Ovary (tissue), 10 donors: ENCODE measurements around the gene ZNF717. TPM values are rescaled to one million over a fixed set of nuclear protein-coding genes. Genes with fewer than 3 reads are reported as not detected.
"Not testable (repeated sequence)": the region's sequence is repeated elsewhere in the genome, so short reads cannot be mapped to it uniquely, and the experiment has no call there.

ENCODE experiments used
- DNase-seq, 5 donors: peaks; one replicate each; pipeline ENCODE4 v3.0.0-alpha.2; 2019 to 2020
- H3K27ac ChIP-seq, 2 donors: fragments of 200-600 bp; one replicate each; pipeline versions ENCODE4 v1.5.1 to v1.8.0; 2019 to 2022
- H3K27me3 ChIP-seq: fragments of 200-600 bp; one replicate; pipeline ENCODE4 v1.8.0; 2022
- H3K36me3 ChIP-seq: fragments of 200-600 bp; sonication (generic); one replicate; pipeline ENCODE4 v1.5.1; 2019
- H3K4me1 ChIP-seq: one replicate; pipeline ENCODE4 v1.8.1; 2013; ENCODE audit warnings: mild to moderate bottlenecking, moderate library complexity; ENCODE audit not compliant: insufficient read depth
- H3K4me3 ChIP-seq: fragments of 200-600 bp; sonication (generic); one replicate; pipeline ENCODE4 v1.5.1; 2017
- H3K9me3 ChIP-seq, 2 donors: fragments of 200-600 bp in 1 of 2; sonication (generic) in 1 of 2; one replicate each; pipeline versions ENCODE4 v1.5.1 to v1.8.1; 2013 to 2019; ENCODE audit warnings: mild to moderate bottlenecking in 1 of 2, moderate library complexity in 1 of 2
- CTCF ChIP-seq, 3 donors: fragments of 450-650 bp in 2 of 3; fragments of 200-600 bp in 1 of 3; IDR thresholded peaks; one replicate each; pipeline versions ENCODE4 v1.5.1 to v1.8.0; 2016 to 2022; ENCODE audit warnings: antibody characterized with exemption in 3 of 3, mild to moderate bottlenecking in 1 of 3
- EP300 ChIP-seq: sonication (generic); formaldehyde crosslinking; IDR thresholded peaks from one replicate; pipeline ENCODE4 v1.6.1; 2017; ENCODE audit warnings: antibody characterized with exemption
- POLR2A ChIP-seq: fragments of 450-650 bp; IDR thresholded peaks from one replicate; pipeline ENCODE4 v1.6.1; 2017; ENCODE audit warnings: antibody characterized with exemption, mild to moderate bottlenecking, moderate library complexity
- WGBS, 3 donors: extraction: QIAGEN DNeasy Blood & Tissue Kit in 1 of 3; methylation state at CpG; one replicate each; pipeline versions ENCODE4 v1.1.5 to v1.1.7; 2013 to 2017; 5-methylcytosine and 5-hydroxymethylcytosine counted together
- intact Hi-C, 4 donors: fragments of 100-400 bp; cut with DNase I; formaldehyde crosslinking; loops; one replicate each; pipeline versions ENCODE4 v1.11.0 to v1.15.1; 2022 to 2023
- long read RNA-seq, 3 donors: library from polyadenylated mRNA in 2 of 3; unstranded in 2 of 3; transcript quantifications; one replicate each; pipeline ENCODE4 v2.0.0 and lab custom pipeline, GENCODE V29; 2021 to 2026
- polyA plus RNA-seq, 2 donors: library from polyadenylated mRNA; stranded (reverse); fragments of 200-250 nt in 1 of 2; fragments of 350-450 nt in 1 of 2; fragmentation: Illumina TruSeq in 1 of 2; extraction: RNeasy Lipid Tissue Mini Kit (QIAGEN cat#74804) in 1 of 2; gene quantifications; one replicate each; pipeline ENCODE4 v1.2.3, GENCODE V29; 2013 to 2014
- total RNA-seq, 7 donors: library from RNA; depleted of rRNA in 2 of 7; stranded (reverse); fragments of >200 nt in 2 of 7; fragmentation: NEBNext Ultra II Directional in 3 of 7; extraction: Animal tissue kit (Norgen Biotek cat#: 25700) in 3 of 7; gene quantifications; one replicate each; pipeline versions ENCODE4 v1.1.0 to v1.2.4, GENCODE V29; 2016 to 2023
- donor health status: DM: no; HTN: no; CAD: no; lungs with moderate emphysema.
- donor health status: DM: no; HTN: no; CAD: no.
- donor health status: Bipolar disorder and iron deficiency.
- donor health status: DM: yes; HTN: yes; CAD: no.
- donor health status: DM: no; HTN: no; CAD: no.
- donor health status: DM: yes; HTN: yes; CAD: no.

ZNF717 gene
- total RNA-seq (10 to 100 TPM; 13.9 to 23.0 (median 19.4) TPM), polyA plus RNA-seq (10 to 100 TPM in 1 of 2 donors, 1 to 10 TPM in 1; 8.6 to 10.9 TPM)
- long read RNA-seq, donor 1, partial matches to known transcripts, result 4 of 10 reads
- long read RNA-seq, donor 1, other reads (novel, unspliced or antisense), result 6 of 10 reads
- long read RNA-seq, donor 2, transcript ZNF717-203 (6 exons, 1,169 nt), result major isoform, 6 of 6 reads
- long read RNA-seq, donor 2, partial matches to known transcripts, result 0 of 6 reads
- long read RNA-seq, donor 2, other reads (novel, unspliced or antisense), result 0 of 6 reads
- long read RNA-seq, donor 3, partial matches to known transcripts, result 2 of 8 reads
- long read RNA-seq, donor 3, other reads (novel, unspliced or antisense), result 5 of 8 reads

GRCh38 chr3:75785081-75785755 is at the start of gene ZNF717:
Gene ZNF717, minus strand, starts transcription at chr3:75785549. Its CDS starts 2,187 bp downstream, at chr3:75783362.
- peak; percentile 93 to 98 (median 96) for DNase-seq
- H3K4me1 ChIP-seq, H3K27me3 ChIP-seq, H3K9me3 ChIP-seq, H3K36me3 ChIP-seq, intact Hi-C loops: not testable (repeated sequence)
- Histone ChIP-seq H3K4me3 (peak within 1 kb of the TSS; percentile 89), H3K27ac (peak within 1 kb of the TSS; percentile 73 to 86)
- peak; percentile 64 for TF ChIP-seq POLR2A
- peak in 1 of 3 donors; percentile 40 for TF ChIP-seq CTCF (IDR thresholded peaks at IDR 0.05)
- 2 to 7% (median 4%) methylated on average over 30 to 52 of the region's 52 CpGs for WGBS, 3 donors

- DNase-seq, H3K4me3 ChIP-seq, H3K36me3 ChIP-seq, H3K27ac ChIP-seq, H3K27me3 ChIP-seq, H3K4me1 ChIP-seq, H3K9me3 ChIP-seq, intact Hi-C loops: not testable (repeated sequence)
- 50 to 74% (median 63%) methylated on average over 1 of the region's 1 CpG for WGBS, 3 donors
Measured at GRCh38 chr3:75831076-75831475, 45.7 kb upstream of the ZNF717 start.

GRCh38 chr3:75818019-75818418 is 32.7 kb upstream of the ZNF717 start:
- H3K36me3 ChIP-seq, H3K27me3 ChIP-seq, H3K4me1 ChIP-seq, DNase-seq, intact Hi-C loops, H3K27ac ChIP-seq, H3K9me3 ChIP-seq, H3K4me3 ChIP-seq: not testable (repeated sequence)
- WGBS, 3 donors, result 22 to 41% (median 23%) methylated on average over 1 of the region's 1 CpG

- H3K27ac ChIP-seq, intact Hi-C loops, H3K4me1 ChIP-seq, H3K9me3 ChIP-seq, H3K4me3 ChIP-seq, H3K27me3 ChIP-seq, DNase-seq, H3K36me3 ChIP-seq: not testable (repeated sequence)
- 64 to 73% (median 66%) methylated on average over 9 of the region's 9 CpGs for WGBS, 3 donors
Measured at GRCh38 chr3:75816287-75817180, 31.2 kb upstream of the ZNF717 start.

- no peak for TF ChIP-seq CTCF (IDR thresholded peaks at IDR 0.05)
- TF ChIP-seq POLR2A, result no peak
- no peak for TF ChIP-seq EP300
- no peaks in the 10 kb centered on the region for H3K36me3 ChIP-seq
- no peaks in the 10 kb centered on the region for H3K27me3 ChIP-seq
- no peaks in the 10 kb centered on the region for H3K9me3 ChIP-seq
- no peak overlapping the region for H3K4me3 ChIP-seq
- no peaks in the 10 kb centered on the region for H3K4me1 ChIP-seq
- no peak for DNase-seq
- WGBS, 3 donors, result 9 to 15% (median 12%) methylated on average over 3 of the region's 3 CpGs
- no peak overlapping the region for H3K27ac ChIP-seq
- intact Hi-C loops, result no loop called here
Measured at GRCh38 chr3:75814797-75815196, 29.4 kb upstream of the ZNF717 start.
